ENCODE results near the gene PCBP3.

- TF ChIP-seq EZH2 (IDR thresholded peaks at IDR 0.05; ENCODE audit: low read depth) = no peak
- no peak for TF ChIP-seq CTCF (conservative IDR thresholded peaks at IDR 0.05)
Observed at GRCh38 chr21:45780647-45781046, 137.1 kb downstream of the PCBP3 start.
